CD4-positive, alpha-beta T cell treated with Interleukin-2 at 100 ng/mL for 4 hours (primary cell): ENCODE results near the gene CCL23.

Experiments used
- DNase-seq: peaks from one replicate; pipeline ENCODE4 v3.0.0-alpha.2; 2020; ENCODE audit warnings: low spot score

The CCL23 gene

GRCh38 chr17:35969558-35970380, 48.0 kb downstream of the CCL23 start:
- DNase-seq: peak; percentile 79

DNA sequence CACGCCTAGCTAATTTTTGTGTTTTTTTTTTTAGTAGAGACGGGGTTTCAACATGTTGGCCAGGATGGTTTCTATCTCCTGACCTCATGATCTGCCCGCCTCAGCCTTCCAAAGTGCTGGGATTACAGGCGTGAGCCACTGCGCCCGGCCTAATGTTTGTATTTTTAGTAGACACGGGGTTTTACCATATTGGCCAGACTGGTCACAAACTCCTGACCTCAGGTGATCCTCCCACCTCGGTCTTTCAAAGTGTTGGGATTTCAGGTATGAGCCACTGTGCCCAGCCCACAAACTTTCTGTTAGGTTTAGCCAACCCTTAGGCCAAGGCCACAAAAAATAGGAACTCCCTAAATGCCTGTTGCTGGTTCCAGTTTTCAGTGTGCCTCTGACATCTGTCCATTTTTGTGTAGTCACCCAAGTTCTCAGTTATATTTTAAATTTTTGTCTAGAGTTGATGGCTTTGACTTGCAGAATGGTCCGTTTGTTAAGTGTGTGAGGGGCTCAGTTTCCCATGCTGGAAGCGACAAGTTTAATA, 49.2 kb downstream of the CCL23 start:
- no peak for DNase-seq

GRCh38 chr17:35965272-35965671, 52.5 kb downstream of the CCL23 start:
- no peak for DNase-seq

DNA sequence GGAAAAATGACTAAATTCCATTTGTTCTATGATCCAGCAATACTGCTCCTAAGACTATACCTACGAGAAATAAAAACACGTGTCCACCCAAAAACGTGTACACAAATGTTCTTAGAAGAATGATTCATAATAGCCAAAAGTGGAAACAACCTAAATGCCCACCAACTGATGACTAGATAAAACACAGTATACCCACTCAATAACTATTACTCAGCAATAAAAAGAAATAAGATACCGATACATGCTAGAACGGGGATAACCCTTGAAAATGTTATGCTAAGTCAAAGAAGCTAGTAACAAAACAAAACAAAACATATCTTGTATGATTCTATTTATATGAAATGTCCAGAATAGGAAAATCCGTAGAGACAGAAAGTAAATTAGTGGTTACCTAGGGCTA, 54.1 kb downstream of the CCL23 start:
- no peak for DNase-seq
